ENCODE measurements around the gene TCEAL8.
"Not testable (repeated sequence)": the region's sequence is repeated elsewhere in the genome, so short reads cannot be mapped to it uniquely, and the experiment has no call there.

Gene TCEAL8

GRCh38 chrX:103254921-103255493 is at the start of gene TCEAL8:
Gene TCEAL8, minus strand, starts transcription at chrX:103255155. Its CDS starts 1,176 bp downstream, at chrX:103253979.
- DNase-seq, result peak in 55 of 56 donors; percentile 3 to 91 (median 70)

- DNase-seq, result no peak
Observed at GRCh38 chrX:103304705-103305104, 49.8 kb upstream of the TCEAL8 start.

GRCh38 chrX:103293118-103293517 is 38.2 kb upstream of the TCEAL8 start:
- no peak for DNase-seq

GRCh38 chrX:103279624-103280023 is 24.7 kb upstream of the TCEAL8 start:
- no peak for DNase-seq

GRCh38 chrX:103276581-103277002 is 21.6 kb upstream of the TCEAL8 start, which contains the start of gene TCEAL5:
Gene TCEAL5, minus strand, starts transcription at chrX:103276750. Its CDS starts 2,187 bp downstream, at chrX:103274563.
- DNase-seq, result peak in 49 of 56 donors; percentile 1 to 71 (median 27)

GRCh38 chrX:103275947-103276567 is 21.1 kb upstream of the TCEAL8 start:
- DNase-seq, result peak in 25 of 56 donors; percentile 0 to 26 (median 5)

- DNase-seq, result no peak
Observed at GRCh38 chrX:103274284-103274683, 19.3 kb upstream of the TCEAL8 start.

GRCh38 chrX:103258275-103258674 is 3.3 kb upstream of the TCEAL8 start:
- DNase-seq, result no peak

- DNase-seq, result no peak
Observed at GRCh38 chrX:103256651-103257050, 1.7 kb upstream of the TCEAL8 start.

GRCh38 chrX:103254171-103254824 is 657 bp downstream of the TCEAL8 start:
- peak in 48 of 56 donors; percentile 1 to 70 (median 32) for DNase-seq

- no peak for DNase-seq
Observed at GRCh38 chrX:103253608-103254007, 1.3 kb downstream of the TCEAL8 start.

- DNase-seq, result no peak
Observed at GRCh38 chrX:103250977-103251376, 4.0 kb downstream of the TCEAL8 start.

- DNase-seq, result no peak
Observed at GRCh38 chrX:103249805-103250204, 5.2 kb downstream of the TCEAL8 start.

GRCh38 chrX:103248553-103248952 is 6.4 kb downstream of the TCEAL8 start:
- no peak for DNase-seq

- no peak for DNase-seq
Observed at GRCh38 chrX:103240155-103240554, 14.8 kb downstream of the TCEAL8 start.

- DNase-seq, result no peak
Observed at GRCh38 chrX:103236296-103236695, 18.7 kb downstream of the TCEAL8 start.

GRCh38 chrX:103235608-103236007 is 19.3 kb downstream of the TCEAL8 start:
- DNase-seq, result not testable (repeated sequence)

GRCh38 chrX:103234869-103235268 is 20.1 kb downstream of the TCEAL8 start:
- no peak for DNase-seq

GRCh38 chrX:103233263-103233662 is 21.7 kb downstream of the TCEAL8 start:
- no peak for DNase-seq

GRCh38 chrX:103225918-103226317 is 29.0 kb downstream of the TCEAL8 start:
- not testable (repeated sequence) for DNase-seq

GRCh38 chrX:103220511-103221323 is 34.2 kb downstream of the TCEAL8 start:
- peak in 12 of 56 donors; percentile 1 to 60 (median 9) for DNase-seq

Measured in nucleus accumbens (tissue), 56 donors.